WTC11 (cell line): ENCODE measurements around the gene RIPOR1.

Source experiments
- ATF1 ChIP-seq: sonication (generic); formaldehyde crosslinking; IDR thresholded peaks from 2 replicates; pipeline ENCODE4 v1.8.1; 2023; ENCODE audit warnings: mild to moderate bottlenecking, moderate library complexity, missing genetic modification reagents
- CBFB ChIP-seq: sonication (generic); formaldehyde crosslinking; IDR thresholded peaks from 2 replicates; pipeline ENCODE4 v1.8.1; 2022; ENCODE audit warnings: mild to moderate bottlenecking, low read depth, missing genetic modification reagents
- CREB1 ChIP-seq: sonication (generic); formaldehyde crosslinking; IDR thresholded peaks from 2 replicates; pipeline ENCODE4 v1.8.0; 2023; ENCODE audit warnings: mild to moderate bottlenecking, missing genetic modification reagents
- CTCF ChIP-seq: fragments of 200-600 bp; IDR thresholded peaks from 2 replicates; pipeline ENCODE4 v1.8.0; 2022; ENCODE audit warnings: antibody characterized with exemption
- E2F1 ChIP-seq: sonication (generic); formaldehyde crosslinking; IDR thresholded peaks from 2 replicates; pipeline ENCODE4 v1.8.0; 2022; ENCODE audit warnings: mild to moderate bottlenecking, missing genetic modification reagents
- JUN ChIP-seq: sonication (generic); formaldehyde crosslinking; IDR thresholded peaks from 2 replicates; pipeline ENCODE4 v1.8.0; 2023; ENCODE audit warnings: mild to moderate bottlenecking, missing genetic modification reagents
- MAX ChIP-seq: sonication (generic); formaldehyde crosslinking; IDR thresholded peaks from 2 replicates; pipeline ENCODE4 v1.8.0; 2022; ENCODE audit warnings: mild to moderate bottlenecking, missing genetic modification reagents
- PRDM15 ChIP-seq: sonication (generic); formaldehyde crosslinking; IDR thresholded peaks from 2 replicates; pipeline ENCODE4 v1.8.0; 2022; ENCODE audit warnings: missing genetic modification reagents
- TP53 ChIP-seq: sonication (generic); formaldehyde crosslinking; IDR thresholded peaks from 2 replicates; pipeline ENCODE4 v1.8.1; 2023; ENCODE audit warnings: mild to moderate bottlenecking, missing genetic modification reagents
- ZNF416 ChIP-seq: fragments of 250-450 bp; sonication (Bioruptor Pico); IDR thresholded peaks from 2 replicates; pipeline ENCODE4 v1.9.0; 2021; ENCODE audit warnings: mild to moderate bottlenecking, inconsistent platforms
- ZSCAN18 ChIP-seq: fragments of 250-450 bp; sonication (Bioruptor Pico); IDR thresholded peaks from 2 replicates; pipeline ENCODE4 v2.1.2; 2022; ENCODE audit warnings: mild to moderate bottlenecking, moderate library complexity

GRCh38 chr16:67525176-67525860 is 3.3 kb upstream of the RIPOR1 start:
- no peak for TF ChIP-seq CTCF
- TF ChIP-seq CREB1 (CRISPR knock-in tag) = no peak
- TF ChIP-seq ZNF416 (CRISPR knock-in tag) = no peak
- no peak for TF ChIP-seq MAX (CRISPR knock-in tag)
- no peak for TF ChIP-seq JUN
- TF ChIP-seq ATF1 (CRISPR knock-in tag) = no peak
- TF ChIP-seq ZSCAN18 = no peak
- TF ChIP-seq PRDM15 (CRISPR knock-in tag) = no peak
- TF ChIP-seq CBFB = no peak
- no peak for TF ChIP-seq TP53 (CRISPR knock-in tag)
- no peak for TF ChIP-seq E2F1 (CRISPR knock-in tag)
